Neural cell (in vitro differentiated cells): ENCODE data around the gene XIRP1. TPM values are rescaled to one million over a fixed set of nuclear protein-coding genes. Genes with fewer than 3 reads are reported as not detected.

ENCODE experiments used
- H2AFZ ChIP-seq: fragments of 200-600, 300-800 bp; sonication (generic), shearing (Covaris generic); 2 replicates; pipeline ENCODE4 v1.6.0; 2014; ENCODE audit warnings: low read depth, mild to moderate bottlenecking, antibody characterized with exemption, low read length, moderate library complexity
- H3F3A ChIP-seq: fragments of 200-600 bp; shearing (Covaris generic); 2 replicates; pipeline ENCODE4 v1.6.1; 2016; ENCODE audit warnings: mild to moderate bottlenecking, moderate library complexity, mixed read lengths, antibody characterized with exemption, low read length; ENCODE audit not compliant: insufficient read depth, poor library complexity, severe bottlenecking
- H3K27ac ChIP-seq: fragments of 200-600, 300-800 bp; sonication (generic), shearing (Covaris generic); 2 replicates; pipeline ENCODE4 v1.5.1; 2014; ENCODE audit warnings: mild to moderate bottlenecking, low read length, moderate library complexity
- H3K27me3 ChIP-seq: fragments of 300-800, 200-600 bp; sonication (generic), shearing (Covaris generic); 2 replicates; pipeline ENCODE4 v1.6.0; 2014; ENCODE audit warnings: mild to moderate bottlenecking, low read depth, low read length, moderate library complexity; ENCODE audit not compliant: insufficient read depth
- H3K36me3 ChIP-seq: fragments of 300-800, 200-600 bp; sonication (generic), shearing (Covaris generic); 2 replicates; pipeline ENCODE4 v1.5.1; 2014; ENCODE audit warnings: mild to moderate bottlenecking, antibody characterized with exemption, low read length, moderate library complexity; ENCODE audit not compliant: insufficient read depth
- H3K4me2 ChIP-seq: fragments of 300-800, 200-600 bp; sonication (generic), shearing (Covaris generic); 2 replicates; pipeline ENCODE4 v1.6.0; 2014; ENCODE audit warnings: mild to moderate bottlenecking, low read length
- H3K4me3 ChIP-seq: fragments of 300-800, 200-600 bp; sonication (generic), shearing (Covaris generic); 2 replicates; pipeline ENCODE4 v1.5.1; 2014; ENCODE audit warnings: mild to moderate bottlenecking, low read length, moderate library complexity
- H3K79me2 ChIP-seq: fragments of 200-600 bp; shearing (Covaris generic); replicated peaks from 2 replicates; pipeline ENCODE4 v1.6.0; 2014; ENCODE audit warnings: mild to moderate bottlenecking, low read length, moderate library complexity; ENCODE audit not compliant: insufficient read depth
- H3K9ac ChIP-seq: fragments of 300-800, 200-600 bp; sonication (generic), shearing (Covaris generic); 2 replicates; pipeline ENCODE4 v1.6.1; 2016; ENCODE audit warnings: mild to moderate bottlenecking, low read length, mixed read lengths
- H3K9me2 ChIP-seq: fragments of 200-600 bp; shearing (Covaris generic); 2 replicates; pipeline ENCODE4 v1.6.1; 2016; ENCODE audit warnings: mild to moderate bottlenecking, low read length, mixed read lengths; ENCODE audit not compliant: insufficient read depth
- H3K9me3 ChIP-seq: fragments of 200-600, 300-800 bp; sonication (generic), shearing (Covaris generic); 2 replicates; pipeline ENCODE4 v1.6.1; 2016; ENCODE audit warnings: mild to moderate bottlenecking, mixed run types, low read length, moderate library complexity, mixed read lengths
- H4K20me1 ChIP-seq: fragments of 200-600 bp; shearing (Covaris generic); 2 replicates; pipeline ENCODE4 v1.6.1; 2016; ENCODE audit warnings: mild to moderate bottlenecking, mixed run types; ENCODE audit not compliant: insufficient read depth
- EP300 ChIP-seq: fragments of 450-650 bp; conservative IDR thresholded peaks from 2 replicates; pipeline ENCODE4 v1.6.1; 2014; ENCODE audit warnings: antibody characterized with exemption, mild to moderate bottlenecking, moderate library complexity; ENCODE audit not compliant: poor library complexity, severe bottlenecking
- EZH2 ChIP-seq: fragments of 200-600, 300-800 bp; shearing (Covaris generic), sonication (generic); IDR thresholded peaks from 2 replicates; pipeline ENCODE4 v1.6.1; 2014; ENCODE audit warnings: antibody characterized with exemption, low read length, borderline replicate concordance, mild to moderate bottlenecking; ENCODE audit not compliant: insufficient read depth, poor library complexity, severe bottlenecking
- MXI1 ChIP-seq: fragments of 450-650 bp; conservative IDR thresholded peaks from 2 replicates; pipeline ENCODE4 v1.6.1; 2014; ENCODE audit warnings: antibody characterized with exemption, mild to moderate bottlenecking; ENCODE audit not compliant: poor library complexity, severe bottlenecking
- POLR2AphosphoS5 ChIP-seq: IDR thresholded peaks from 2 replicates; pipeline ENCODE4 v1.6.1; 2012
- RAD21 ChIP-seq: fragments of 450-650 bp; conservative IDR thresholded peaks from 2 replicates; pipeline ENCODE4 v1.6.1; 2014; ENCODE audit warnings: antibody characterized with exemption, mild to moderate bottlenecking, moderate library complexity
- SMC3 ChIP-seq: fragments of 450-650 bp; conservative IDR thresholded peaks from 2 replicates; pipeline ENCODE4 v1.6.1; 2014; ENCODE audit warnings: antibody characterized with exemption, mild to moderate bottlenecking, moderate library complexity; ENCODE audit not compliant: poor library complexity
- TAF1 ChIP-seq: IDR thresholded peaks from 2 replicates; pipeline ENCODE4 v1.6.1; 2012; ENCODE audit warnings: low read depth
- polyA plus RNA-seq: library from polyadenylated mRNA; depleted of rRNA; stranded (reverse); fragments of >200 nt; gene quantifications from 2 replicates; pipeline ENCODE4 v1.2.3, GENCODE V29; 2014
- TF ChIP-seq, protein P1 (sequence below): fragments of 450-650 bp; IDR thresholded peaks from 2 replicates; pipeline ENCODE4 v1.5.1; 2014; ENCODE audit warnings: antibody characterized with exemption, mild to moderate bottlenecking, moderate library complexity; ENCODE audit not compliant: poor library complexity, severe bottlenecking
- TF ChIP-seq, protein P2 (sequence below): IDR thresholded peaks from 2 replicates; pipeline ENCODE4 v1.6.1; 2012; ENCODE audit warnings: borderline replicate concordance

XIRP1 gene
- polyA plus RNA-seq, 1 donor from 2014 or later, result not detected

DNA sequence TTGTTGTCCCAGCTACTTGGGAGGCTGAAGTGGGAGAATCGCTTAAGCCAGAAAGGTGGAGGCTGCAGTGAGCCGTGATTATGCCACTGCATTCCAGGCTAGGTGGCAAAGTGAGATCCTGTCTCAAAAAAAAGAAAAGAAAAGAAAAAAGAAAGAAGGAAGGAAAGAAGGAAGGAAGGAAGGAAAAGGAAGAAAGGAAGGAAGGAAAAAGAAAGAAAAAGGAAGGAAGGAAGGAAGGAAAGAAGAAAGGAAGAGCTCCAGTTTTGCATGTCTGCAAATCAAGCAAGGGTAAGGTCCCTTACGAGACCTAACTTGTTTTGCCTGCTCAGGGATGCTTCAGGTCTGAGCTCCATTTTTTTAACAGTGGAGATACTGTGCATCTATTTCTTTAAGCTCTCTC, 3.6 kb upstream of the XIRP1 start:
- no peak overlapping the region for H3K4me3 ChIP-seq
- H3K79me2 ChIP-seq, result no peaks in the 10 kb centered on the region
- no peaks in the 10 kb centered on the region for H3K9me3 ChIP-seq
- H3K4me2 ChIP-seq, result no peak overlapping the region
- no peaks in the 10 kb centered on the region for H4K20me1 ChIP-seq
- H3K9me2 ChIP-seq, result no peaks in the 10 kb centered on the region
- no peak overlapping the region for H2AFZ ChIP-seq
- no peaks in the 10 kb centered on the region for H3F3A ChIP-seq
- no peak for TF ChIP-seq MXI1
- TF ChIP-seq RAD21, result no peak
- TF ChIP-seq, protein P1, sequence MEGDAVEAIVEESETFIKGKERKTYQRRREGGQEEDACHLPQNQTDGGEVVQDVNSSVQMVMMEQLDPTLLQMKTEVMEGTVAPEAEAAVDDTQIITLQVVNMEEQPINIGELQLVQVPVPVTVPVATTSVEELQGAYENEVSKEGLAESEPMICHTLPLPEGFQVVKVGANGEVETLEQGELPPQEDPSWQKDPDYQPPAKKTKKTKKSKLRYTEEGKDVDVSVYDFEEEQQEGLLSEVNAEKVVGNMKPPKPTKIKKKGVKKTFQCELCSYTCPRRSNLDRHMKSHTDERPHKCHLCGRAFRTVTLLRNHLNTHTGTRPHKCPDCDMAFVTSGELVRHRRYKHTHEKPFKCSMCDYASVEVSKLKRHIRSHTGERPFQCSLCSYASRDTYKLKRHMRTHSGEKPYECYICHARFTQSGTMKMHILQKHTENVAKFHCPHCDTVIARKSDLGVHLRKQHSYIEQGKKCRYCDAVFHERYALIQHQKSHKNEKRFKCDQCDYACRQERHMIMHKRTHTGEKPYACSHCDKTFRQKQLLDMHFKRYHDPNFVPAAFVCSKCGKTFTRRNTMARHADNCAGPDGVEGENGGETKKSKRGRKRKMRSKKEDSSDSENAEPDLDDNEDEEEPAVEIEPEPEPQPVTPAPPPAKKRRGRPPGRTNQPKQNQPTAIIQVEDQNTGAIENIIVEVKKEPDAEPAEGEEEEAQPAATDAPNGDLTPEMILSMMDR, result no peak
- no peak for TF ChIP-seq SMC3
- TF ChIP-seq EZH2, result no peak
- no peak for TF ChIP-seq EP300
- TF ChIP-seq, protein P2, sequence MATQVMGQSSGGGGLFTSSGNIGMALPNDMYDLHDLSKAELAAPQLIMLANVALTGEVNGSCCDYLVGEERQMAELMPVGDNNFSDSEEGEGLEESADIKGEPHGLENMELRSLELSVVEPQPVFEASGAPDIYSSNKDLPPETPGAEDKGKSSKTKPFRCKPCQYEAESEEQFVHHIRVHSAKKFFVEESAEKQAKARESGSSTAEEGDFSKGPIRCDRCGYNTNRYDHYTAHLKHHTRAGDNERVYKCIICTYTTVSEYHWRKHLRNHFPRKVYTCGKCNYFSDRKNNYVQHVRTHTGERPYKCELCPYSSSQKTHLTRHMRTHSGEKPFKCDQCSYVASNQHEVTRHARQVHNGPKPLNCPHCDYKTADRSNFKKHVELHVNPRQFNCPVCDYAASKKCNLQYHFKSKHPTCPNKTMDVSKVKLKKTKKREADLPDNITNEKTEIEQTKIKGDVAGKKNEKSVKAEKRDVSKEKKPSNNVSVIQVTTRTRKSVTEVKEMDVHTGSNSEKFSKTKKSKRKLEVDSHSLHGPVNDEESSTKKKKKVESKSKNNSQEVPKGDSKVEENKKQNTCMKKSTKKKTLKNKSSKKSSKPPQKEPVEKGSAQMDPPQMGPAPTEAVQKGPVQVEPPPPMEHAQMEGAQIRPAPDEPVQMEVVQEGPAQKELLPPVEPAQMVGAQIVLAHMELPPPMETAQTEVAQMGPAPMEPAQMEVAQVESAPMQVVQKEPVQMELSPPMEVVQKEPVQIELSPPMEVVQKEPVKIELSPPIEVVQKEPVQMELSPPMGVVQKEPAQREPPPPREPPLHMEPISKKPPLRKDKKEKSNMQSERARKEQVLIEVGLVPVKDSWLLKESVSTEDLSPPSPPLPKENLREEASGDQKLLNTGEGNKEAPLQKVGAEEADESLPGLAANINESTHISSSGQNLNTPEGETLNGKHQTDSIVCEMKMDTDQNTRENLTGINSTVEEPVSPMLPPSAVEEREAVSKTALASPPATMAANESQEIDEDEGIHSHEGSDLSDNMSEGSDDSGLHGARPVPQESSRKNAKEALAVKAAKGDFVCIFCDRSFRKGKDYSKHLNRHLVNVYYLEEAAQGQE, result no peak
- TF ChIP-seq TAF1, result no peak
- no peak for TF ChIP-seq POLR2AphosphoS5
- no peaks in the 10 kb centered on the region for H3K27me3 ChIP-seq
- H3K9ac ChIP-seq, result no peak overlapping the region
- no peaks in the 10 kb centered on the region for H3K36me3 ChIP-seq
- H3K27ac ChIP-seq, result no peak overlapping the region

DNA sequence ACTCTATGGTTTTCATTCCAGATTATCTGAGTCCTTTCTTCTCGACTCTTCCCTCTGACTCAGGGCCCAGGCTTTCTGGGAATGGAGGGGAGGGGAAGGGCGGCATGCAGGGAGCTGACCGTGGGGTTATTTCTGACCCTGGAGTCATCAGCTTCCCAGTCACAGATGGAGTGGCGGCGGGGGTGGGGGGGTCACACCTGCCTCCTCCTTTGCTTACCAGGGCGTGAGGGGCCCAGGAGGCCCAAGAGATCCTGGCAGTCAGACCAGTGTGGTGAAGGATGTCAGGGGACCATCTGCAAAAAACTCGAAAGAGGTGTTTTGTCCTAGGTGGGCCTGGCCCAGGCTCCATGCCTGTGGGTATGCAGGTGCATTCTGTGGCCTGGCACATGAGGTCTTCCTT, 996 bp upstream of the XIRP1 start:
- Histone ChIP-seq H3K79me2 (no peaks in the 10 kb centered on the region), H3K36me3 (no peaks in the 10 kb centered on the region), H3K9me3 (no peaks in the 10 kb centered on the region), H3K27me3 (no peaks in the 10 kb centered on the region), H2AFZ (no peak overlapping the region), H3K27ac (no peak overlapping the region), H3K4me3 (no peak overlapping the region), H3K4me2 (no peak overlapping the region), H4K20me1 (no peaks in the 10 kb centered on the region), H3K9ac (no peak overlapping the region), H3F3A (no peaks in the 10 kb centered on the region), H3K9me2 (no peaks in the 10 kb centered on the region)
- TF ChIP-seq EP300 (no peak), POLR2AphosphoS5 (no peak), MXI1 (no peak), RAD21 (no peak), TAF1 (no peak), SMC3 (no peak), EZH2 (no peak)
- TF ChIP-seq, protein P2, result no peak
- TF ChIP-seq, protein P1, result no peak
